Activated naive CD8-positive, alpha-beta T cell treated with anti-CD3 and anti-CD28 coated beads, Interleukin-2, amount 10 ng/mL, durations not matched to agents 7 days and 5 days (primary cell): ENCODE results near the gene FHDC1. TPM values are rescaled to one million over a fixed set of nuclear protein-coding genes. Genes with fewer than 3 reads are reported as not detected.

Experiments
- ATAC-seq: fragments of 150-1000 bp; cut with Tn5 transposase; one replicate; pipeline ENCODE4 v1.10.0; 2021; ENCODE audit warnings: low read depth, moderate library complexity
- POLR2A ChIA-PET: fragments of 350-600 bp; sonication (Branson Sonifier 250); formaldehyde crosslinking; loops from one replicate; lab custom pipeline; 2021; ENCODE audit warnings: antibody characterized with exemption; lab: Charles Lee
- DNase-seq: peaks from one replicate; pipeline ENCODE4 v3.0.0; 2021
- H3K27ac Mint-ChIP-seq: one replicate; pipeline ENCODE4 v1.8.0; 2022; ENCODE audit warnings: mild to moderate bottlenecking, mixed read lengths
- H3K27me3 Mint-ChIP-seq: one replicate; pipeline ENCODE4 v1.8.0; 2022; ENCODE audit warnings: mild to moderate bottlenecking, moderate library complexity, mixed read lengths
- H3K36me3 Mint-ChIP-seq: one replicate; pipeline ENCODE4 v1.8.0; 2021; ENCODE audit warnings: mild to moderate bottlenecking, mixed read lengths
- H3K4me1 Mint-ChIP-seq: one replicate; pipeline ENCODE4 v1.8.0; 2021; ENCODE audit warnings: mixed read lengths
- H3K4me3 Mint-ChIP-seq: one replicate; pipeline ENCODE4 v1.8.0; 2022; ENCODE audit warnings: mild to moderate bottlenecking, moderate library complexity, mixed read lengths
- H3K9me3 Mint-ChIP-seq: one replicate; pipeline ENCODE4 v1.8.0; 2021; ENCODE audit warnings: mixed read lengths
- total RNA-seq, 2 experiments: library from RNA; stranded (reverse); gene quantifications; one replicate each; pipeline ENCODE4 v1.2.3, GENCODE V29; 2021

The FHDC1 gene
- total RNA-seq, 2 experiments from 2014 or later = 0.22 to 0.26 TPM

GRCh38 chr4:152956650-152957436 lies 20.7 kb downstream of the FHDC1 start:
- POLR2A ChIA-PET = no interaction called here
- no peaks in the 10 kb centered on the region for H3K9me3 Mint-ChIP-seq
- H3K4me3 Mint-ChIP-seq = no peak overlapping the region
- DNase-seq = no peak
- H3K36me3 Mint-ChIP-seq = no peaks in the 10 kb centered on the region
- ATAC-seq = no peak
- peaks cover 9% of the 10 kb centered on the region for H3K27me3 Mint-ChIP-seq
- H3K4me1 Mint-ChIP-seq = no peaks in the 10 kb centered on the region
- no peak overlapping the region for H3K27ac Mint-ChIP-seq

- no peaks in the 10 kb centered on the region for H3K36me3 Mint-ChIP-seq
- H3K9me3 Mint-ChIP-seq = no peaks in the 10 kb centered on the region
- peaks cover 9% of the 10 kb centered on the region for H3K27me3 Mint-ChIP-seq
- H3K27ac Mint-ChIP-seq = no peak overlapping the region
- no peak for ATAC-seq
- no peaks in the 10 kb centered on the region for H3K4me1 Mint-ChIP-seq
- POLR2A ChIA-PET = no interaction called here
- no peak for DNase-seq
- H3K4me3 Mint-ChIP-seq = no peak overlapping the region
Observed at GRCh38 chr4:152957437-152958171, 21.5 kb downstream of the FHDC1 start.

GRCh38 chr4:152959080-152959479 lies 23.0 kb downstream of the FHDC1 start:
- Mint-ChIP-seq H3K4me1 (no peaks in the 10 kb centered on the region), H3K36me3 (no peaks in the 10 kb centered on the region), H3K9me3 (no peaks in the 10 kb centered on the region), H3K27me3 (peaks cover 9% of the 10 kb centered on the region), H3K27ac (no peak overlapping the region), H3K4me3 (no peak overlapping the region)
- DNase-seq (no peak), ATAC-seq (no peak)
- POLR2A ChIA-PET = no interaction called here

GRCh38 chr4:152960082-152960481 lies 24.0 kb downstream of the FHDC1 start:
- no peaks in the 10 kb centered on the region for H3K36me3 Mint-ChIP-seq
- no peaks in the 10 kb centered on the region for H3K4me1 Mint-ChIP-seq
- H3K27ac Mint-ChIP-seq = no peak overlapping the region
- no peak for DNase-seq
- H3K27me3 Mint-ChIP-seq = peaks cover 9% of the 10 kb centered on the region
- no peaks in the 10 kb centered on the region for H3K9me3 Mint-ChIP-seq
- ATAC-seq = no peak
- POLR2A ChIA-PET = no interaction called here
- no peak overlapping the region for H3K4me3 Mint-ChIP-seq

GRCh38 chr4:152961014-152961772 lies 25.1 kb downstream of the FHDC1 start:
- Mint-ChIP-seq H3K4me3 (no peak overlapping the region), H3K36me3 (no peaks in the 10 kb centered on the region), H3K4me1 (no peaks in the 10 kb centered on the region), H3K27ac (no peak overlapping the region), H3K9me3 (no peaks in the 10 kb centered on the region), H3K27me3 (peaks cover 9% of the 10 kb centered on the region)
- POLR2A ChIA-PET = no interaction called here
- no peak for ATAC-seq
- DNase-seq = no peak

GRCh38 chr4:152961773-152962115 lies 25.6 kb downstream of the FHDC1 start:
- ATAC-seq = no peak
- H3K9me3 Mint-ChIP-seq = no peaks in the 10 kb centered on the region
- POLR2A ChIA-PET = no interaction called here
- no peak for DNase-seq
- peaks cover 9% of the 10 kb centered on the region for H3K27me3 Mint-ChIP-seq
- no peaks in the 10 kb centered on the region for H3K4me1 Mint-ChIP-seq
- no peak overlapping the region for H3K27ac Mint-ChIP-seq
- no peaks in the 10 kb centered on the region for H3K36me3 Mint-ChIP-seq
- H3K4me3 Mint-ChIP-seq = no peak overlapping the region

- Mint-ChIP-seq H3K4me1 (no peaks in the 10 kb centered on the region), H3K4me3 (no peak overlapping the region), H3K27ac (no peak overlapping the region), H3K27me3 (peaks cover 9% of the 10 kb centered on the region), H3K36me3 (no peaks in the 10 kb centered on the region), H3K9me3 (no peaks in the 10 kb centered on the region)
- ATAC-seq = no peak
- POLR2A ChIA-PET = no interaction called here
- no peak for DNase-seq
Observed at GRCh38 chr4:152962150-152962549, 26.0 kb downstream of the FHDC1 start.

GRCh38 chr4:152964335-152964734 lies 28.2 kb downstream of the FHDC1 start:
- no peak for DNase-seq
- Mint-ChIP-seq H3K27me3 (peaks cover 4% of the 10 kb centered on the region), H3K4me3 (no peak overlapping the region), H3K36me3 (no peaks in the 10 kb centered on the region), H3K4me1 (no peaks in the 10 kb centered on the region), H3K9me3 (no peaks in the 10 kb centered on the region), H3K27ac (no peak overlapping the region)
- POLR2A ChIA-PET = no interaction called here
- ATAC-seq = no peak

- DNase-seq (no peak), ATAC-seq (no peak)
- no peaks in the 10 kb centered on the region for H3K36me3 Mint-ChIP-seq
- H3K9me3 Mint-ChIP-seq = no peaks in the 10 kb centered on the region
- POLR2A ChIA-PET = no interaction called here
- no peak overlapping the region for H3K4me3 Mint-ChIP-seq
- H3K27me3 Mint-ChIP-seq = peaks cover 3% of the 10 kb centered on the region
- no peak overlapping the region for H3K27ac Mint-ChIP-seq
- no peaks in the 10 kb centered on the region for H3K4me1 Mint-ChIP-seq
Observed at GRCh38 chr4:152965611-152966010, 29.5 kb downstream of the FHDC1 start.

GRCh38 chr4:152967907-152968306 lies 31.8 kb downstream of the FHDC1 start:
- ATAC-seq (no peak), DNase-seq (no peak)
- Mint-ChIP-seq H3K4me3 (no peak overlapping the region), H3K36me3 (no peaks in the 10 kb centered on the region), H3K4me1 (no peaks in the 10 kb centered on the region), H3K27me3 (no peaks in the 10 kb centered on the region), H3K27ac (no peak overlapping the region), H3K9me3 (no peaks in the 10 kb centered on the region)
- POLR2A ChIA-PET = no interaction called here

- H3K36me3 Mint-ChIP-seq = no peaks in the 10 kb centered on the region
- H3K27me3 Mint-ChIP-seq = no peaks in the 10 kb centered on the region
- POLR2A ChIA-PET = no interaction called here
- DNase-seq = no peak
- H3K27ac Mint-ChIP-seq = no peak overlapping the region
- no peaks in the 10 kb centered on the region for H3K4me1 Mint-ChIP-seq
- ATAC-seq = no peak
- no peak overlapping the region for H3K4me3 Mint-ChIP-seq
- H3K9me3 Mint-ChIP-seq = no peaks in the 10 kb centered on the region
Observed at GRCh38 chr4:152968806-152969394, 32.8 kb downstream of the FHDC1 start.

GRCh38 chr4:152970102-152970820 lies 34.1 kb downstream of the FHDC1 start:
- H3K36me3 Mint-ChIP-seq = no peaks in the 10 kb centered on the region
- POLR2A ChIA-PET = no interaction called here
- no peak overlapping the region for H3K4me3 Mint-ChIP-seq
- H3K27me3 Mint-ChIP-seq = no peaks in the 10 kb centered on the region
- no peak for DNase-seq
- H3K4me1 Mint-ChIP-seq = no peaks in the 10 kb centered on the region
- ATAC-seq = no peak
- no peak overlapping the region for H3K27ac Mint-ChIP-seq
- H3K9me3 Mint-ChIP-seq = no peaks in the 10 kb centered on the region

- Mint-ChIP-seq H3K36me3 (no peaks in the 10 kb centered on the region), H3K27ac (no peak overlapping the region), H3K9me3 (no peaks in the 10 kb centered on the region), H3K4me1 (no peaks in the 10 kb centered on the region), H3K27me3 (no peaks in the 10 kb centered on the region), H3K4me3 (no peak overlapping the region)
- POLR2A ChIA-PET = no interaction called here
- DNase-seq (no peak), ATAC-seq (no peak)
Observed at GRCh38 chr4:152971053-152971452, 34.9 kb downstream of the FHDC1 start.
